Esophagus muscularis mucosa (tissue), 3 donors: ENCODE data around the gene CCNB1.

Experiments used
- POLR2A ChIP-seq: fragments of 450-650 bp; IDR thresholded peaks from one replicate; pipeline ENCODE4 v1.6.1; 2017; ENCODE audit warnings: antibody characterized with exemption, moderate library complexity, mild to moderate bottlenecking, low read depth
- POLR2AphosphoS5 ChIP-seq, 2 donors: sonication (generic); formaldehyde crosslinking; IDR thresholded peaks; one replicate each; pipeline ENCODE4 v1.6.1; 2017; ENCODE audit warnings: antibody characterized with exemption in 2 of 2
- TF ChIP-seq, protein P1 (sequence below), 3 experiments: fragments of 200-600 bp in 2 of 3; fragments of 450-650 bp in 1 of 3; sonication (generic) in 2 of 3; IDR thresholded peaks; one replicate each; pipeline ENCODE4 v1.5.1; 2017 to 2019; ENCODE audit warnings: antibody characterized with exemption in 3 of 3, mild to moderate bottlenecking in 2 of 3, moderate library complexity in 1 of 3

DNA sequence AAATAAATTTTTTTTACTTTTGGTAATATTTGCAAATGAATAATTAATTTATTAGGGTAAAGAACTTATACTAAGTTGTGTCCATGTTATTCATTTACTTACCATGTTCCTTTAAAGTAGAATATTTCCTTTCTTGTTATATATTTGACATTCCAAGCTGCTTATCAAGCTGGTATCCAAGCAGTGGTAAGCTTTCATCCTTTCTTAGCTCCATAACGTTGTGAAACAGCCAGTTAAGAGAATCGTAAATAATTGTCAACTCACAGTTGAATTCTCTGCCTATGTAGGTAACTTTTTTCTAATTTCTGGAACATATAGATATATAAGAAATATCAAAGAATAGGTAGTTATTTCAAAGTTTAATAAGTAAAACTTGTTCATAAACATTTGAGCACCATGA lies 36.7 kb upstream of the CCNB1 start:
- TF ChIP-seq, protein P1, sequence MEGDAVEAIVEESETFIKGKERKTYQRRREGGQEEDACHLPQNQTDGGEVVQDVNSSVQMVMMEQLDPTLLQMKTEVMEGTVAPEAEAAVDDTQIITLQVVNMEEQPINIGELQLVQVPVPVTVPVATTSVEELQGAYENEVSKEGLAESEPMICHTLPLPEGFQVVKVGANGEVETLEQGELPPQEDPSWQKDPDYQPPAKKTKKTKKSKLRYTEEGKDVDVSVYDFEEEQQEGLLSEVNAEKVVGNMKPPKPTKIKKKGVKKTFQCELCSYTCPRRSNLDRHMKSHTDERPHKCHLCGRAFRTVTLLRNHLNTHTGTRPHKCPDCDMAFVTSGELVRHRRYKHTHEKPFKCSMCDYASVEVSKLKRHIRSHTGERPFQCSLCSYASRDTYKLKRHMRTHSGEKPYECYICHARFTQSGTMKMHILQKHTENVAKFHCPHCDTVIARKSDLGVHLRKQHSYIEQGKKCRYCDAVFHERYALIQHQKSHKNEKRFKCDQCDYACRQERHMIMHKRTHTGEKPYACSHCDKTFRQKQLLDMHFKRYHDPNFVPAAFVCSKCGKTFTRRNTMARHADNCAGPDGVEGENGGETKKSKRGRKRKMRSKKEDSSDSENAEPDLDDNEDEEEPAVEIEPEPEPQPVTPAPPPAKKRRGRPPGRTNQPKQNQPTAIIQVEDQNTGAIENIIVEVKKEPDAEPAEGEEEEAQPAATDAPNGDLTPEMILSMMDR (IDR thresholded peaks at IDR 0.05): no peak
- no peak for TF ChIP-seq POLR2A
- no peak for TF ChIP-seq POLR2AphosphoS5 (IDR thresholded peaks at IDR 0.05)
